Loucy (cell line): ENCODE results near the gene SLC12A4.

Source experiments
- H2AFZ ChIP-seq: fragments of 200-600 bp; sonication (generic); 2 replicates; pipeline ENCODE4 v1.6.0; 2016; ENCODE audit warnings: antibody characterized with exemption, mild to moderate bottlenecking, low read length, moderate library complexity
- H3F3A ChIP-seq: fragments of 200-600 bp; 2 replicates; pipeline ENCODE4 v1.6.0; 2016; ENCODE audit warnings: antibody characterized with exemption, low read depth, mild to moderate bottlenecking
- H3K27me3 ChIP-seq: fragments of 200-600 bp; sonication (generic); 2 replicates; pipeline ENCODE4 v1.6.1; 2014; ENCODE audit warnings: low read length, mild to moderate bottlenecking; ENCODE audit not compliant: insufficient read depth, poor library complexity, severe bottlenecking
- H3K36me3 ChIP-seq: fragments of 200-600 bp; sonication (generic); 2 replicates; pipeline ENCODE4 v1.6.1; 2016; ENCODE audit warnings: low read length; ENCODE audit not compliant: insufficient read depth
- H3K4me1 ChIP-seq: fragments of 200-600 bp; sonication (generic); 2 replicates; pipeline ENCODE4 v1.5.1; 2014; ENCODE audit warnings: low read length, mild to moderate bottlenecking; ENCODE audit not compliant: insufficient read depth, poor library complexity, severe bottlenecking
- H3K4me2 ChIP-seq: fragments of 200-600 bp; sonication (generic); 2 replicates; pipeline ENCODE4 v1.6.0; 2014; ENCODE audit warnings: antibody characterized with exemption, low read length, low read depth, mild to moderate bottlenecking; ENCODE audit not compliant: poor library complexity, severe bottlenecking
- H3K4me3 ChIP-seq: fragments of 200-600 bp; sonication (generic); 2 replicates; pipeline ENCODE4 v1.5.1; 2014; ENCODE audit warnings: low read length, mild to moderate bottlenecking, mixed read lengths; ENCODE audit not compliant: poor library complexity, severe bottlenecking
- H3K79me2 ChIP-seq: fragments of 200-600 bp; sonication (generic); 2 replicates; pipeline ENCODE4 v1.6.1; 2014; ENCODE audit warnings: low read length; ENCODE audit not compliant: insufficient read depth
- H3K9ac ChIP-seq: fragments of 200-600 bp; sonication (generic); 2 replicates; pipeline ENCODE4 v1.6.0; 2014; ENCODE audit warnings: mild to moderate bottlenecking, low read depth, low read length, moderate library complexity; ENCODE audit not compliant: poor library complexity, severe bottlenecking
- H3K9me2 ChIP-seq: fragments of 200-600 bp; sonication (generic); replicated peaks from 2 replicates; pipeline ENCODE4 v1.6.1; 2016; ENCODE audit warnings: low read depth, low read length, mixed read lengths
- H3K9me3 ChIP-seq: fragments of 200-600 bp; sonication (generic); 2 replicates; pipeline ENCODE4 v1.6.1; 2014; ENCODE audit warnings: mild to moderate bottlenecking, antibody characterized with exemption, low read length, low read depth; ENCODE audit not compliant: insufficient read depth
- H4K20me1 ChIP-seq: fragments of 200-600 bp; sonication (generic); 2 replicates; pipeline ENCODE4 v1.6.0; 2014; ENCODE audit warnings: antibody characterized with exemption, low read length, mild to moderate bottlenecking; ENCODE audit not compliant: insufficient read depth, poor library complexity, severe bottlenecking
- EZH2phosphoT487 ChIP-seq: fragments of 200-600 bp; IDR thresholded peaks from 2 replicates; pipeline ENCODE4 v1.6.1; 2018; ENCODE audit warnings: antibody characterized with exemption, mild to moderate bottlenecking, moderate library complexity, borderline replicate concordance
- TF ChIP-seq, protein P1 (sequence below): fragments of 200-600 bp; sonication (generic); conservative IDR thresholded peaks from 2 replicates; pipeline ENCODE4 v1.5.1; 2014; ENCODE audit warnings: mild to moderate bottlenecking, antibody characterized with exemption, low read length

Gene SLC12A4

DNA sequence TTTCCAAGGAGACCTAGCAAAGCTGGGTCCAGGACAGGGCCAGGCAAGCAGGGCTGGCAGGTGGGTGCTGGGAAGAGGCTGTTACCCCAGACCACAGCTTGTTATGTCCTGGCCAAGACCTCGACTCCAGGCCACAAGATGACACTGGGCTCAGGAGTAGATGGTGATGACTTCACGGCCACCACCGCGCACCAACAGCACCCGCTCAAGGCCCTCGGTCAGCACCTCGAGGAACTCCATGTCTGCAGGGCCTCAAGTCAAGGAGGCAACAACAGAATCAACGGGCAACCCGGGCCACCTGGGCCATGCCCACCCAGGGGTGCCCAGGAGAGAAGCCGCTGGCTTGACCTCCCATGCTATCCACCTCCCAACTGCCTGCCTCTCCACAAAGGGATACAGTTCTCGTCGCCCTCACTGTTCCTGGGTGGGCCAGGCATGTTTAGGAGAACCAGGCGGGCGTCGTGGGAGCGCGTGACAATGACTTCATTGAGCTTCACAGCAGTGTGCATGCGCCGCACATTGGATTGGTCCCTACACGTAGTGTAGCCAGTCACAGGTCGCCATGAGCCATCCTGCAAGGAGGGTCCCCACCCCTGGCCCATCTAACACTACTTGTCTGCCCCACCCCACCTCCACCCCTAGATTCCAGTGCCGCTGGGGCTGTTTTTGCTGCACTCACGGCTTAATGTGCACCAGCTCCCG lies 23.6 kb downstream of the SLC12A4 start:
- peaks cover 10% of the 10 kb centered on the region for H3K4me1 ChIP-seq
- TF ChIP-seq, protein P1, sequence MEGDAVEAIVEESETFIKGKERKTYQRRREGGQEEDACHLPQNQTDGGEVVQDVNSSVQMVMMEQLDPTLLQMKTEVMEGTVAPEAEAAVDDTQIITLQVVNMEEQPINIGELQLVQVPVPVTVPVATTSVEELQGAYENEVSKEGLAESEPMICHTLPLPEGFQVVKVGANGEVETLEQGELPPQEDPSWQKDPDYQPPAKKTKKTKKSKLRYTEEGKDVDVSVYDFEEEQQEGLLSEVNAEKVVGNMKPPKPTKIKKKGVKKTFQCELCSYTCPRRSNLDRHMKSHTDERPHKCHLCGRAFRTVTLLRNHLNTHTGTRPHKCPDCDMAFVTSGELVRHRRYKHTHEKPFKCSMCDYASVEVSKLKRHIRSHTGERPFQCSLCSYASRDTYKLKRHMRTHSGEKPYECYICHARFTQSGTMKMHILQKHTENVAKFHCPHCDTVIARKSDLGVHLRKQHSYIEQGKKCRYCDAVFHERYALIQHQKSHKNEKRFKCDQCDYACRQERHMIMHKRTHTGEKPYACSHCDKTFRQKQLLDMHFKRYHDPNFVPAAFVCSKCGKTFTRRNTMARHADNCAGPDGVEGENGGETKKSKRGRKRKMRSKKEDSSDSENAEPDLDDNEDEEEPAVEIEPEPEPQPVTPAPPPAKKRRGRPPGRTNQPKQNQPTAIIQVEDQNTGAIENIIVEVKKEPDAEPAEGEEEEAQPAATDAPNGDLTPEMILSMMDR: no peak
- no peak for TF ChIP-seq EZH2phosphoT487
- no peaks in the 10 kb centered on the region for H3K36me3 ChIP-seq

GRCh38 chr16:67943619-67944504 lies 24.6 kb downstream of the SLC12A4 start, which contains the start of gene LCAT:
LCAT (minus strand) TSS chr16:67944120; CDS start chr16:67944101, 19 bp downstream.
- no peaks in the 10 kb centered on the region for H3K36me3 ChIP-seq
- no peaks in the 10 kb centered on the region for H4K20me1 ChIP-seq
- no peaks in the 10 kb centered on the region for H3K9me3 ChIP-seq
- no peak for TF ChIP-seq EZH2phosphoT487
- TF ChIP-seq, protein P1: no peak
- no peaks in the 10 kb centered on the region for H3K9me2 ChIP-seq
- no peaks in the 10 kb centered on the region; the same call in 1 of the 2 replicates for H3F3A ChIP-seq
- H2AFZ ChIP-seq: no peak within 1 kb of the TSS
- no peak within 1 kb of the TSS for H3K9ac ChIP-seq
- no peaks in the 10 kb centered on the region for H3K27me3 ChIP-seq
- H3K4me2 ChIP-seq: no peak within 1 kb of the TSS
- H3K79me2 ChIP-seq: no peaks in the 10 kb centered on the region
- no peak within 1 kb of the TSS for H3K4me3 ChIP-seq
- peaks cover 15% of the 10 kb centered on the region for H3K4me1 ChIP-seq

More for the DNA sequence above, 23.6 kb downstream of the SLC12A4 start:
- Histone ChIP-seq H3K27me3 (no peaks in the 10 kb centered on the region), H3F3A (no peaks in the 10 kb centered on the region; the same call in 1 of the 2 replicates), H3K4me2 (no peak overlapping the region), H3K4me3 (no peak overlapping the region), H3K9me3 (no peaks in the 10 kb centered on the region), H3K79me2 (no peaks in the 10 kb centered on the region), H4K20me1 (no peaks in the 10 kb centered on the region), H3K9me2 (no peaks in the 10 kb centered on the region), H3K9ac (no peak overlapping the region), H2AFZ (no peak overlapping the region)

DNA sequence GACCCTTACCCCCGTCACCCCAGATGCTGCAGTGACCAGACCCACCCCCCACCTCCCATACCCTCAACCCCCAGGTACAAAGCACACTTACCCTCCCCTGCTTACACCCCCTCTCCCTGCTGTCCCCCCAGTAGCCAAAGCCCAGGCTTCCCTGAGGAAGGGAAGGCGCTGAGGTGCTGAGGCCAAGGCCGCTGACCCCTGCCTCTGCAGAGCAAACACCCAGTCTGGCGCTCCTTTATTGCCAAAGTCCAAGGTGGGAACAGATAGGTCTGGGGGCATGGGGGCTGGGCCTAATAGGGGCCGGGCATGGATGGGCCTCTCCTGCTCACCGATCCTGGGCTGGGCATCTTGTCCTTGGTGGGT lies 25.2 kb downstream of the SLC12A4 start:
- no peak overlapping the region for H3K9ac ChIP-seq
- H3K4me3 ChIP-seq: no peak overlapping the region
- H3K4me2 ChIP-seq: no peak overlapping the region
- no peaks in the 10 kb centered on the region for H3K9me3 ChIP-seq
- no peaks in the 10 kb centered on the region for H3K9me2 ChIP-seq
- no peaks in the 10 kb centered on the region for H3K36me3 ChIP-seq
- no peak for TF ChIP-seq EZH2phosphoT487
- TF ChIP-seq, protein P1: no peak
- H2AFZ ChIP-seq: no peak overlapping the region
- no peaks in the 10 kb centered on the region for H4K20me1 ChIP-seq
- H3K27me3 ChIP-seq: no peaks in the 10 kb centered on the region
- H3F3A ChIP-seq: no peaks in the 10 kb centered on the region; the same call in 1 of the 2 replicates
- peaks cover under 1% of the 10 kb centered on the region; the same call in 1 of the 2 replicates for H3K79me2 ChIP-seq
- H3K4me1 ChIP-seq: peaks cover 15% of the 10 kb centered on the region
